Small intestine (tissue), 16 donors: Measurements from ENCODE around the gene SRSF10. TPM values are rescaled to one million over a fixed set of nuclear protein-coding genes. Genes with fewer than 3 reads are reported as not detected.

Experiments used
- DNase-seq, 2 donors: peaks; one replicate each; pipeline versions ENCODE4 v3.0.0 to v3.0.0-alpha.2; 2013
- FAIRE-seq: peaks from 2 replicates; lab custom pipeline; 2012; peaks lifted over from hg19 to GRCh38; lab: Jason Lieb, UNC
- H3K27ac ChIP-seq, 3 donors: one replicate each; pipeline ENCODE4 v1.5.1; 2013; ENCODE audit warnings: low read length in 2 of 3, mild to moderate bottlenecking in 2 of 3, control low read depth in 1 of 3, inconsistent platforms in 1 of 3, low read depth in 1 of 3, moderate library complexity in 1 of 3
- H3K27me3 ChIP-seq, 3 donors: one replicate each; pipeline ENCODE4 v1.6.1; 2013; ENCODE audit warnings: low read length in 3 of 3, inconsistent platforms in 1 of 3; ENCODE audit not compliant: control insufficient read depth in 3 of 3, insufficient read depth in 3 of 3
- H3K36me3 ChIP-seq, 3 donors: one replicate each; pipeline ENCODE4 v1.6.1; 2013; ENCODE audit warnings: low read length in 3 of 3, inconsistent platforms in 1 of 3, low read depth in 1 of 3, mild to moderate bottlenecking in 1 of 3, moderate library complexity in 1 of 3; ENCODE audit not compliant: control insufficient read depth in 3 of 3, insufficient read depth in 2 of 3
- H3K4me1 ChIP-seq, 3 donors: one replicate each; pipeline ENCODE4 v1.6.1; 2013; ENCODE audit warnings: low read length in 2 of 3, inconsistent platforms in 1 of 3, low read depth in 1 of 3, mild to moderate bottlenecking in 1 of 3, moderate library complexity in 1 of 3; ENCODE audit not compliant: control insufficient read depth in 3 of 3, insufficient read depth in 2 of 3
- H3K4me3 ChIP-seq, 3 donors: one replicate each; pipeline ENCODE4 v1.5.1; 2013; ENCODE audit warnings: low read length in 3 of 3, control low read depth in 1 of 3, inconsistent platforms in 1 of 3, low read depth in 1 of 3, mild to moderate bottlenecking in 1 of 3, moderate library complexity in 1 of 3
- H3K9me3 ChIP-seq, 2 donors: one replicate each; pipeline ENCODE4 v1.6.1; 2013; ENCODE audit warnings: low read depth in 1 of 2, low read length in 1 of 2; ENCODE audit not compliant: control insufficient read depth in 2 of 2, insufficient read depth in 1 of 2
- WGBS, 3 donors: extraction: QIAGEN DNeasy Blood & Tissue Kit; methylation state at CpG; one replicate each; pipeline ENCODE4 v1.1.7; 2013; 5-methylcytosine and 5-hydroxymethylcytosine counted together
- long read RNA-seq, 10 donors: transcript quantifications; one replicate each; lab custom pipeline, GENCODE V29; 2026
- polyA plus RNA-seq, 4 donors: library from polyadenylated mRNA; stranded (reverse) in 3 of 4; unstranded in 1 of 4; fragments of 200-250 nt in 3 of 4; fragments of 120-200 nt in 1 of 4; gene quantifications; one replicate each; pipeline versions ENCODE4 v1.2.1 to v1.2.3, GENCODE V29; 2013
- donor health status: healthy with polysubstance abuse.
- donor health status: control.
- donor health status: control.
- donor health status: Bipolar disorder and iron deficiency.
- donor health status: healthy.

Gene SRSF10
- polyA plus RNA-seq = 100 to 1,000 TPM in 1 of 4 donors, 10 to 100 TPM in 3; 35.9 to 166 (median 56.3) TPM
- long read RNA-seq, donor 1 = 0 reads
- long read RNA-seq, donor 2, partial matches to known transcripts = 0 of 8 reads
- long read RNA-seq, donor 2, other reads (novel, unspliced or antisense) = 6 of 8 reads
- long read RNA-seq, donor 3, transcript SRSF10-212 (3 exons, 790 nt) = major isoform, 11 of 40 reads
- long read RNA-seq, donor 3, partial matches to known transcripts = 20 of 40 reads
- long read RNA-seq, donor 3, other reads (novel, unspliced or antisense) = 9 of 40 reads
- long read RNA-seq, donor 4 = 0 reads
- long read RNA-seq, donor 5, partial matches to known transcripts = 0 of 6 reads
- long read RNA-seq, donor 5, other reads (novel, unspliced or antisense) = 0 of 6 reads
- long read RNA-seq, donor 6, partial matches to known transcripts = 0 of 10 reads
- long read RNA-seq, donor 6, other reads (novel, unspliced or antisense) = 8 of 10 reads
- long read RNA-seq, donor 7 = 0 reads
- long read RNA-seq, donor 8 = 0 reads
- long read RNA-seq, donor 9, partial matches to known transcripts = 0 of 3 reads
- long read RNA-seq, donor 9, other reads (novel, unspliced or antisense) = 0 of 3 reads
- long read RNA-seq, donor 10, transcript SRSF10-212 (3 exons, 790 nt) = major isoform, 9 of 39 reads
- long read RNA-seq, donor 10, partial matches to known transcripts = 10 of 39 reads
- long read RNA-seq, donor 10, other reads (novel, unspliced or antisense) = 18 of 39 reads

DNA sequence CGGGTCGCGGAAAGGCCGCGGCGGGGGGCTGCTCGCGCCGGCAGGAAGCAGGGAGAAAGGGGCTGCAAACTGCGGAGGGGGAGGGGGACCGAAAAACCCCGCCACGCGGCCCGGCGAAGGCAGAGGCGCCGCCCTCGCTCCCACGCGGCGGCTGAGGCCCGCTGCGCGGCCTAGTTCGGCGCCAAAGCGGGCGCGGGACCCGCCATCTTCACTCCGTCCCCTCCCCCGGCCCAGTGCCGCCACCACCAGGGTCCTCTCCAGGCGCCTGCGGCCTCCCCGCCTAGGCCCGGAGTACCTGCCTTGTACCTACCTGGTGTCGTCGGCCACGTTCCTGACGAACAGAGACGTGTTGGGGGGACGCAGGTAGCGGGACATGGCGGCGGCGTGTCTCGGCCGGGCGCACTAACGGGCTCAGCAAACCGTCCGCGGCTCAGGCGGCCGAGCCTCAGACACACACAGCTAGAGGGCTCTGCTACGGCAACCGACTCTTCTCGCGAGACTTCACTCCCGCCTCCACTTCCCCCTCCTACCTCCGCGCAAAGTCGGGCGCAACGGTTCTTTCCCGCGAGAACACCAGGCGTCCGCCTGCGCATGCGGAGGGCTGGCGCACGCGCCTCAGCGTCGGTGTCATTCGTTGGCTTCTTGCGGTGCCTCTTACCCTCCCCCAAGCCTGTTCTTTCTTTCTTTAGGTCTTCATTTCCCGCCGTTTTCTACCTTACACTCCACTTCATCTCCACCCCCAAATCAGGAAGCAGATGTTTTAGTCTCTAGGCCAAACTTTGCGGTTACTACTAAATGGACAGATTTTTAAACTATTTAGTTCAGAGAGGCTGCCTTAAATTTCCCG lies at the start of gene SRSF10:
TSS of gene SRSF10 (minus strand) at position 447 of the 847 bp plus-strand sequence. CDS start at position 375, 72 bp downstream.
- H3K4me1 ChIP-seq = peaks cover 8 to 22% (median 20%) of the 10 kb centered on the region in 3 donors
- FAIRE-seq = no peak
- 1% methylated on average over 75 to 84 of the region's 84 CpGs for whole genome bisulfite sequencing, 3 donors

DNA sequence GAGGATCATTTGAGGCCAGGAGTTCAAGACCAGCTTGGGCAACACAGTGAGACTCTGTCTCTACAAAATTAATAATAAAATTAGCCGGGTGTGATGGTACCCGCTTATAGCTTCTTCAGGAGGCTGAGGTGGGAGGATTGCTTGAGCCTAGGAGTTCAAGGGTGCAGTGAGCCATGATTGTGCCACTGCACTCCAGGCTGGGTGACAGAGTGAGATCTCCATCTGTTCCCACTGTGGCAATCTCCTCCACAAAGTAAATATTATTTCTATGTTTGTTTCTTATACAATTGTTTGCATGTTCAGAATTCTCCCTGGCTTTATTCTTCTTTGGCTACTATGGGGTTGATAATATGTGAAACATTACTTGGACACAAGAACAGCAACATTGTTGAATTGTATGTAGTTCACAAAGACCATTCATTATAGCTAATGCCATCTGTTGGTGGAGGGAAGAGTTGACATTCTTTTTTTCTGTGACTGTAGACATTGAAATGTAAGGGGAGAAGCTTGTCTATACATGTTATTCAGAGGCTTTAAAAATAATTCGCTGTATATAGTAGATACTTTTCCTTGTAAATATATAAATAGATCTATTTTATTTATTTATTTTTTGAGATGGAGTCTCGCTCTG lies 47.8 kb upstream of the SRSF10 start:
- DNase-seq = peak; percentile 65 to 66
- Histone ChIP-seq H3K9me3 (no peaks in the 10 kb centered on the region), H3K27me3 (no peaks in the 10 kb centered on the region), H3K4me1 (peaks cover 0 to 11% (median 0%) of the 10 kb centered on the region in 3 donors), H3K27ac (no peak overlapping the region), H3K36me3 (no peaks in the 10 kb centered on the region), H3K4me3 (no peak overlapping the region)
- 64 to 80% (median 77%) methylated on average over 4 of the region's 4 CpGs for WGBS, 3 donors
- FAIRE-seq = peak; percentile 23

More for the DNA sequence above, at the start of gene SRSF10:
- Histone ChIP-seq H3K9me3 (no peaks in the 10 kb centered on the region), H3K27me3 (no peaks in the 10 kb centered on the region), H3K4me3 (peak within 1 kb of the TSS; percentile 82 to 100 (median 96)), H3K27ac (peak within 1 kb of the TSS; percentile 96 to 99 (median 97)), H3K36me3 (peaks cover 0 to 5% (median 0%) of the 10 kb centered on the region in 3 donors)
- peak; percentile 99 for DNase-seq

- Histone ChIP-seq H3K27me3 (no peaks in the 10 kb centered on the region), H3K9me3 (no peaks in the 10 kb centered on the region), H3K36me3 (no peaks in the 10 kb centered on the region), H3K27ac (peak overlapping the region; percentile 6 to 87 (median 74)), H3K4me3 (no peak overlapping the region), H3K4me1 (peaks cover 13 to 58% (median 16%) of the 10 kb centered on the region in 3 donors)
- WGBS, 3 donors = 60 to 73% (median 61%) methylated on average over 4 of the region's 4 CpGs
- FAIRE-seq = no peak
- peak; percentile 68 to 81 for DNase-seq
Observed at GRCh38 chr1:24022581-24023361, 42.6 kb upstream of the SRSF10 start.

- DNase-seq (peak; percentile 83 to 84), FAIRE-seq (no peak)
- whole genome bisulfite sequencing, 3 donors = 15 to 59% (median 35%) methylated on average over 7 of the region's 7 CpGs
- peak overlapping the region; percentile 6 to 87 (median 74) for H3K27ac ChIP-seq
- H3K27me3 ChIP-seq = no peaks in the 10 kb centered on the region
- no peaks in the 10 kb centered on the region for H3K9me3 ChIP-seq
- H3K4me1 ChIP-seq = peaks cover 13 to 65% (median 16%) of the 10 kb centered on the region in 3 donors
- H3K36me3 ChIP-seq = no peaks in the 10 kb centered on the region
- no peak overlapping the region for H3K4me3 ChIP-seq
Observed at GRCh38 chr1:24021403-24022266, 41.5 kb upstream of the SRSF10 start.

GRCh38 chr1:24020470-24020869 lies 40.3 kb upstream of the SRSF10 start:
- FAIRE-seq (no peak), DNase-seq (no peak)
- Histone ChIP-seq H3K27ac (peak overlapping the region in 2 of 3 donors; percentile 78 to 87), H3K9me3 (no peaks in the 10 kb centered on the region), H3K4me3 (no peak overlapping the region), H3K27me3 (no peaks in the 10 kb centered on the region), H3K36me3 (no peaks in the 10 kb centered on the region), H3K4me1 (peaks cover 13 to 72% (median 21%) of the 10 kb centered on the region in 3 donors)
- WGBS, 3 donors = 84 to 95% (median 94%) methylated on average over 3 of the region's 3 CpGs

DNA sequence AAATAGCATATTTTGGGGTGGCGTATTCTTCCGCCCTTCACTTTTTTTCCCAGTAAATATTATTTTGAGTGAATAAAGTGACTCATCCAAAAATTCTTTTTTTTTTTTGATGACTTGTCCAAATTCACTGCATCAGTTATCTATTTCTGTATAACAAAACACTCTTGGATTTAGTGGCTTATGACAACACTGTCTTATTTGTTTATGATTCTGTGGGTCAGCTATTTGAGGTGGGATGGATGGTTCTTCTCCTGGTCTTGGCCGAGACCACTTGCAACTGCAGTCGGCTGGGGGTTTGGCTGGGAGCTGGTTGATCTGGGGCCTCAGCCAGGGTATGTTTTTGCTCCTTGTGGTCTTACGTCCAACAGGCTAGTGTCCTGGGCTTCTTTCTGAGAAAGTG lies 39.9 kb upstream of the SRSF10 start:
- FAIRE-seq (no peak), DNase-seq (no peak)
- peak overlapping the region in 2 of 3 donors; percentile 78 to 87 for H3K27ac ChIP-seq
- no peaks in the 10 kb centered on the region for H3K27me3 ChIP-seq
- H3K36me3 ChIP-seq = no peaks in the 10 kb centered on the region
- peaks cover 16 to 76% (median 21%) of the 10 kb centered on the region in 3 donors for H3K4me1 ChIP-seq
- 65 to 93% (median 87%) methylated on average over 5 of the region's 5 CpGs for WGBS, 3 donors
- no peak overlapping the region for H3K4me3 ChIP-seq
- H3K9me3 ChIP-seq = no peaks in the 10 kb centered on the region
